HepG2 (cell line): ENCODE measurements around the gene BRD2. TPM values are rescaled to one million over a fixed set of nuclear protein-coding genes. Genes with fewer than 3 reads are reported as not detected.

ENCODE experiments used
- CREM ChIP-seq, 2 experiments: sonication (generic) in 1 of 2; formaldehyde crosslinking in 1 of 2; IDR thresholded peaks; 2 replicates each; pipeline versions ENCODE4 v1.4.0 to v1.6.1; 2016 to 2020; ENCODE audit warnings: antibody characterized with exemption in 1 of 2, mild to moderate bottlenecking in 1 of 2, missing genetic modification reagents in 1 of 2
- FOSL2 ChIP-seq: sonication (generic); formaldehyde crosslinking; IDR thresholded peaks from 2 replicates; pipeline ENCODE4 v1.4.0; 2020; ENCODE audit warnings: missing genetic modification reagents
- FOXC1 ChIP-seq: sonication (generic); formaldehyde crosslinking; IDR thresholded peaks from 2 replicates; pipeline ENCODE4 v1.8.0; 2022; ENCODE audit warnings: mild to moderate bottlenecking, missing genetic modification reagents, borderline replicate concordance
- GFI1 ChIP-seq: sonication (generic); formaldehyde crosslinking; IDR thresholded peaks from 2 replicates; pipeline ENCODE4 v1.5.0; 2020; ENCODE audit warnings: missing genetic modification reagents, mild to moderate bottlenecking, borderline replicate concordance
- KDM2A ChIP-seq: sonication (generic); formaldehyde crosslinking; IDR thresholded peaks from 2 replicates; pipeline ENCODE4 v1.4.0; 2020; ENCODE audit warnings: low read depth, missing genetic modification reagents, borderline replicate concordance
- ONECUT2 ChIP-seq: sonication (generic); formaldehyde crosslinking; IDR thresholded peaks from 2 replicates; pipeline ENCODE4 v1.4.0; 2020; ENCODE audit warnings: missing genetic modification reagents
- POLR2G ChIP-seq: fragments of 200-400 bp; formaldehyde crosslinking; IDR thresholded peaks from 2 replicates; pipeline ENCODE4 v1.6.1; 2018; ENCODE audit warnings: mild to moderate bottlenecking, low read depth, low read length, moderate library complexity
- SMARCE1 ChIP-seq: fragments of 450-650 bp; IDR thresholded peaks from 2 replicates; pipeline ENCODE4 v1.6.1; 2017; ENCODE audit warnings: borderline replicate concordance
- STAG1 ChIP-seq: sonication (generic); formaldehyde crosslinking; IDR thresholded peaks from 2 replicates; pipeline ENCODE4 v1.4.0; 2020; ENCODE audit warnings: missing genetic modification reagents
- ZBTB49 ChIP-seq: sonication (generic); formaldehyde crosslinking; IDR thresholded peaks from 2 replicates; pipeline ENCODE4 v1.4.0; 2020; ENCODE audit warnings: missing genetic modification reagents, borderline replicate concordance
- ZFP62 ChIP-seq: sonication (generic); formaldehyde crosslinking; IDR thresholded peaks from 2 replicates; pipeline ENCODE4 v1.4.0; 2020; ENCODE audit warnings: missing genetic modification reagents
- ZMYM2 ChIP-seq: sonication (generic); formaldehyde crosslinking; IDR thresholded peaks from 2 replicates; pipeline ENCODE4 v1.8.0; 2022; ENCODE audit warnings: mild to moderate bottlenecking, missing genetic modification reagents
- ZNF24 ChIP-seq: fragments of 450-650 bp; IDR thresholded peaks from 2 replicates; pipeline ENCODE4 v1.6.1; 2017; ENCODE audit warnings: antibody characterized with exemption, mild to moderate bottlenecking
- ZNF446 ChIP-seq: sonication (generic); formaldehyde crosslinking; IDR thresholded peaks from 2 replicates; pipeline ENCODE4 v1.5.0; 2020; ENCODE audit warnings: mild to moderate bottlenecking, missing genetic modification reagents
- ZNF510 ChIP-seq: sonication (generic); formaldehyde crosslinking; IDR thresholded peaks from 2 replicates; pipeline ENCODE4 v1.4.0; 2020; ENCODE audit warnings: low read depth, mild to moderate bottlenecking, missing genetic modification reagents
- ZNF839 ChIP-seq: sonication (generic); formaldehyde crosslinking; IDR thresholded peaks from 2 replicates; pipeline ENCODE4 v1.4.0; 2020; ENCODE audit warnings: missing genetic modification reagents, mild to moderate bottlenecking, borderline replicate concordance
- polyA plus RNA-seq, 8 experiments: library from polyadenylated mRNA; depleted of rRNA in 3 of 8; stranded (reverse) in 7 of 8; unstranded in 1 of 8; fragments of >200 nt; fragmentation: Illumina TruSeq in 4 of 8; extraction: Trizol in 4 of 8; gene quantifications; 2 replicates each; pipeline versions ENCODE4 v1.2.1 to v1.2.3, GENCODE V29; 2011 to 2016; ENCODE audit warnings: low read depth in 4 of 8, missing spikeins in 1 of 8, mixed read lengths in 1 of 8; ENCODE audit not compliant: insufficient read depth in 1 of 8
- total RNA-seq, 5 experiments: library from RNA; depleted of rRNA; stranded (reverse); fragments of >200 nt; fragmentation: Illumina TruSeq; extraction: Trizol; gene quantifications; 2 replicates each; pipeline ENCODE4 v1.2.3, GENCODE V29; 2016; ENCODE audit warnings: low read depth in 1 of 5
- TF ChIP-seq, protein P1 (sequence below): sonication (generic); formaldehyde crosslinking; IDR thresholded peaks from 2 replicates; pipeline ENCODE4 v1.4.0; 2020; ENCODE audit warnings: missing genetic modification reagents
- TF ChIP-seq, protein P2 (sequence below): sonication (generic); formaldehyde crosslinking; IDR thresholded peaks from 2 replicates; pipeline ENCODE4 v1.8.1; 2023; ENCODE audit warnings: mild to moderate bottlenecking, moderate library complexity, missing genetic modification reagents
- TF ChIP-seq, protein P3 (sequence below): sonication (generic); formaldehyde crosslinking; IDR thresholded peaks from 2 replicates; pipeline ENCODE4 v1.8.1; 2022; ENCODE audit warnings: mild to moderate bottlenecking, missing genetic modification reagents
- TF ChIP-seq, protein P4 (sequence below): sonication (generic); formaldehyde crosslinking; IDR thresholded peaks from 2 replicates; pipeline ENCODE4 v1.4.0; 2020; ENCODE audit warnings: mild to moderate bottlenecking, missing genetic modification reagents

The BRD2 gene
- total and polyA plus RNA-seq, 2 of the 13 experiments (the other 11 are each of a cell fraction or from before 2014, with no cell fraction given), result 143 to 202 TPM

- TF ChIP-seq STAG1 (CRISPR knock-in tag) (no peak), CREM (IDR thresholded peaks at IDR 0.05) (no peak; the same call in 1 of the 2 replicates), CREM (CRISPR knock-in tag; IDR thresholded peaks at IDR 0.05) (no peak), KDM2A (CRISPR knock-in tag) (peak; percentile 89), ZNF446 (0 out of 2 replicates have a peak, but pooled peaks have one; percentile 64), FOXC1 (CRISPR knock-in tag) (peak; percentile 91), ZBTB49 (CRISPR knock-in tag) (no peak), SMARCE1 (no peak), ZNF839 (CRISPR knock-in tag) (peak; percentile 89; the same call in 1 of the 2 replicates), FOSL2 (CRISPR knock-in tag) (no peak), ZFP62 (CRISPR knock-in tag) (peak; percentile 54; the same call in 1 of the 2 replicates), GFI1 (CRISPR knock-in tag) (peak; percentile 84), ONECUT2 (CRISPR knock-in tag) (peak; percentile 19; the same call in 1 of the 2 replicates), ZMYM2 (CRISPR knock-in tag) (peak; percentile 10; the same call in 1 of the 2 replicates), ZNF510 (CRISPR knock-in tag) (peak; percentile 73; the same call in 1 of the 2 replicates), POLR2G (peak; percentile 87), ZNF24 (no peak)
- TF ChIP-seq, protein P1, sequence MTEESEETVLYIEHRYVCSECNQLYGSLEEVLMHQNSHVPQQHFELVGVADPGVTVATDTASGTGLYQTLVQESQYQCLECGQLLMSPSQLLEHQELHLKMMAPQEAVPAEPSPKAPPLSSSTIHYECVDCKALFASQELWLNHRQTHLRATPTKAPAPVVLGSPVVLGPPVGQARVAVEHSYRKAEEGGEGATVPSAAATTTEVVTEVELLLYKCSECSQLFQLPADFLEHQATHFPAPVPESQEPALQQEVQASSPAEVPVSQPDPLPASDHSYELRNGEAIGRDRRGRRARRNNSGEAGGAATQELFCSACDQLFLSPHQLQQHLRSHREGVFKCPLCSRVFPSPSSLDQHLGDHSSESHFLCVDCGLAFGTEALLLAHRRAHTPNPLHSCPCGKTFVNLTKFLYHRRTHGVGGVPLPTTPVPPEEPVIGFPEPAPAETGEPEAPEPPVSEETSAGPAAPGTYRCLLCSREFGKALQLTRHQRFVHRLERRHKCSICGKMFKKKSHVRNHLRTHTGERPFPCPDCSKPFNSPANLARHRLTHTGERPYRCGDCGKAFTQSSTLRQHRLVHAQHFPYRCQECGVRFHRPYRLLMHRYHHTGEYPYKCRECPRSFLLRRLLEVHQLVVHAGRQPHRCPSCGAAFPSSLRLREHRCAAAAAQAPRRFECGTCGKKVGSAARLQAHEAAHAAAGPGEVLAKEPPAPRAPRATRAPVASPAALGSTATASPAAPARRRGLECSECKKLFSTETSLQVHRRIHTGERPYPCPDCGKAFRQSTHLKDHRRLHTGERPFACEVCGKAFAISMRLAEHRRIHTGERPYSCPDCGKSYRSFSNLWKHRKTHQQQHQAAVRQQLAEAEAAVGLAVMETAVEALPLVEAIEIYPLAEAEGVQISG (CRISPR knock-in tag), result peak; percentile 91
- TF ChIP-seq, protein P2, sequence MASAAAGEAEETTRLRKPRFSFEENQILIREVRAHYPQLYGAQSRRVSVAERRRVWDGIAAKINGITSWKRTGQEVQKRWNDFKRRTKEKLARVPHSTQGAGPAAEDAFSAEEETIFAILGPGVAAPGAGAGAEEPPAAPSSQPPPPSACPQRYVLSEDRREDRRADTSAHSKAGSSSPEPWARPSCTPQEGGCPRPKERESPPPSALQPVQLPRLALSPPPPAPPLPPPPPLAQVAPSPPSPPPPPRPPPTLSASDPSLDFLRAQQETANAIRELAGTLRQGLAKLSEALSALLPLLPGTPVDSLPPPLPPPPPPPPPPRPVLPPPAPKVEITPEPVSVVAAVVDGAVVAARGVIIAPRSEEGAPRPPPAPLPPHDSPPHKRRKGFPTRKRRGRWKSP (CRISPR knock-in tag), result peak; percentile 90
- TF ChIP-seq, protein P3, sequence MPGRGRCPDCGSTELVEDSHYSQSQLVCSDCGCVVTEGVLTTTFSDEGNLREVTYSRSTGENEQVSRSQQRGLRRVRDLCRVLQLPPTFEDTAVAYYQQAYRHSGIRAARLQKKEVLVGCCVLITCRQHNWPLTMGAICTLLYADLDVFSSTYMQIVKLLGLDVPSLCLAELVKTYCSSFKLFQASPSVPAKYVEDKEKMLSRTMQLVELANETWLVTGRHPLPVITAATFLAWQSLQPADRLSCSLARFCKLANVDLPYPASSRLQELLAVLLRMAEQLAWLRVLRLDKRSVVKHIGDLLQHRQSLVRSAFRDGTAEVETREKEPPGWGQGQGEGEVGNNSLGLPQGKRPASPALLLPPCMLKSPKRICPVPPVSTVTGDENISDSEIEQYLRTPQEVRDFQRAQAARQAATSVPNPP (CRISPR knock-in tag), result peak; percentile 91
- TF ChIP-seq, protein P4, sequence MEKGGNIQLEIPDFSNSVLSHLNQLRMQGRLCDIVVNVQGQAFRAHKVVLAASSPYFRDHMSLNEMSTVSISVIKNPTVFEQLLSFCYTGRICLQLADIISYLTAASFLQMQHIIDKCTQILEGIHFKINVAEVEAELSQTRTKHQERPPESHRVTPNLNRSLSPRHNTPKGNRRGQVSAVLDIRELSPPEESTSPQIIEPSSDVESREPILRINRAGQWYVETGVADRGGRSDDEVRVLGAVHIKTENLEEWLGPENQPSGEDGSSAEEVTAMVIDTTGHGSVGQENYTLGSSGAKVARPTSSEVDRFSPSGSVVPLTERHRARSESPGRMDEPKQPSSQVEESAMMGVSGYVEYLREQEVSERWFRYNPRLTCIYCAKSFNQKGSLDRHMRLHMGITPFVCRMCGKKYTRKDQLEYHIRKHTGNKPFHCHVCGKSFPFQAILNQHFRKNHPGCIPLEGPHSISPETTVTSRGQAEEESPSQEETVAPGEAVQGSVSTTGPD (CRISPR knock-in tag), result 0 out of 2 replicates have a peak, but pooled peaks have one; percentile 27
These were observed at the start of gene BRD2 (continued) for GRCh38 chr6:32968093-32968866.
